NT2/D1 (cell line): ENCODE data around the gene ANKS3.

ENCODE experiments used
- SUZ12 ChIP-seq: IDR thresholded peaks from 2 replicates; pipeline ENCODE4 v1.6.1; 2011; ENCODE audit not compliant: insufficient read length, insufficient read depth; ENCODE audit errors: extremely low read depth
- YY1 ChIP-seq: IDR thresholded peaks from 2 replicates; pipeline ENCODE4 v1.6.1; 2011; ENCODE audit not compliant: insufficient read length, insufficient read depth

- no peak for TF ChIP-seq YY1
- TF ChIP-seq SUZ12, result no peak
Measured at GRCh38 chr16:4666537-4667202, 67.4 kb downstream of the ANKS3 start.
